GM19043 (cell line): ENCODE measurements around the gene ICE1.
"Not testable (repeated sequence)": the region's sequence is repeated elsewhere in the genome, so short reads cannot be mapped to it uniquely, and the experiment has no call there.

ENCODE experiments used
- ATAC-seq: cut with Tn5 transposase; IDR thresholded peaks from one replicate; pipeline ENCODE4 v1.9.1; 2021; ENCODE audit warnings: low read depth; ENCODE audit not compliant: unreplicated experiment

Gene ICE1

GRCh38 chr5:5487585-5488360 is 65.3 kb downstream of the ICE1 start:
- ATAC-seq, result no peak

- no peak for ATAC-seq
Observed at GRCh38 chr5:5490774-5491347, 68.4 kb downstream of the ICE1 start.

- ATAC-seq, result no peak
Observed at GRCh38 chr5:5492087-5492933, 69.8 kb downstream of the ICE1 start.

GRCh38 chr5:5492934-5493271 is 70.4 kb downstream of the ICE1 start:
- ATAC-seq, result not testable (repeated sequence)

GRCh38 chr5:5494489-5495402 is 72.3 kb downstream of the ICE1 start:
- ATAC-seq, result peak; percentile 82

- no peak for ATAC-seq
Observed at GRCh38 chr5:5497152-5497788, 74.8 kb downstream of the ICE1 start.

- no peak for ATAC-seq
Observed at GRCh38 chr5:5499442-5499841, 77.0 kb downstream of the ICE1 start.

- no peak for ATAC-seq
Observed at GRCh38 chr5:5504325-5504724, 81.8 kb downstream of the ICE1 start.

GRCh38 chr5:5505815-5506214 is 83.3 kb downstream of the ICE1 start:
- ATAC-seq, result no peak

- no peak for ATAC-seq
Observed at GRCh38 chr5:5508391-5508790, 85.9 kb downstream of the ICE1 start.

- ATAC-seq, result no peak
Observed at GRCh38 chr5:5511904-5512416, 89.5 kb downstream of the ICE1 start.

- ATAC-seq, result no peak
Observed at GRCh38 chr5:5512543-5512942, 90.1 kb downstream of the ICE1 start.

GRCh38 chr5:5520622-5521021 is 98.1 kb downstream of the ICE1 start:
- ATAC-seq, result not testable (repeated sequence)

- ATAC-seq, result no peak
Observed at GRCh38 chr5:5521029-5521428, 98.6 kb downstream of the ICE1 start.

- no peak for ATAC-seq
Observed at GRCh38 chr5:5521478-5521877, 99.0 kb downstream of the ICE1 start.

GRCh38 chr5:5522336-5522735 is 99.9 kb downstream of the ICE1 start:
- ATAC-seq, result no peak

- ATAC-seq, result peak; percentile 93
Observed at GRCh38 chr5:5523066-5523505, 100.6 kb downstream of the ICE1 start.

GRCh38 chr5:5524327-5524726 is 101.8 kb downstream of the ICE1 start:
- no peak for ATAC-seq

GRCh38 chr5:5531371-5531770 is 108.9 kb downstream of the ICE1 start:
- no peak for ATAC-seq
